Epithelial cell of prostate (primary cell): ENCODE measurements around the gene RSRP1.

Experiments used
- DNase-seq: peaks from one replicate; pipeline ENCODE4 v3.0.0-alpha.2; 2011; ENCODE audit warnings: low read depth, low spot score
- H3K27ac ChIP-seq: fragments of 450-650 bp; 2 replicates; pipeline ENCODE4 v1.5.1; 2017; ENCODE audit warnings: mild to moderate bottlenecking

Gene RSRP1

GRCh38 chr1:25196830-25197229 lies 50.4 kb downstream of the RSRP1 start:
- DNase-seq: no peak
- no peak overlapping the region for H3K27ac ChIP-seq

GRCh38 chr1:25195835-25196234 lies 51.4 kb downstream of the RSRP1 start:
- peak overlapping the region; percentile 65 for H3K27ac ChIP-seq
- no peak for DNase-seq

GRCh38 chr1:25194572-25195020 lies 52.7 kb downstream of the RSRP1 start:
- peak; percentile 84 for DNase-seq
- H3K27ac ChIP-seq: peak overlapping the region; percentile 65

- H3K27ac ChIP-seq: peak overlapping the region; percentile 65
- DNase-seq: no peak
These were observed 53.2 kb downstream of the RSRP1 start for GRCh38 chr1:25194054-25194453.

GRCh38 chr1:25193229-25193628 lies 54.0 kb downstream of the RSRP1 start:
- no peak for DNase-seq

More at GRCh38 chr1:25193229-25193628, 54.0 kb downstream of the RSRP1 start:
- H3K27ac ChIP-seq: no peak overlapping the region
